Islet precursor cell (in vitro differentiated cells): Measurements from ENCODE around the gene CUEDC1.

Experiments used
- DNase-seq: peaks from one replicate; pipeline ENCODE4 v3.0.0-alpha.2; 2018

The CUEDC1 gene, protein sequence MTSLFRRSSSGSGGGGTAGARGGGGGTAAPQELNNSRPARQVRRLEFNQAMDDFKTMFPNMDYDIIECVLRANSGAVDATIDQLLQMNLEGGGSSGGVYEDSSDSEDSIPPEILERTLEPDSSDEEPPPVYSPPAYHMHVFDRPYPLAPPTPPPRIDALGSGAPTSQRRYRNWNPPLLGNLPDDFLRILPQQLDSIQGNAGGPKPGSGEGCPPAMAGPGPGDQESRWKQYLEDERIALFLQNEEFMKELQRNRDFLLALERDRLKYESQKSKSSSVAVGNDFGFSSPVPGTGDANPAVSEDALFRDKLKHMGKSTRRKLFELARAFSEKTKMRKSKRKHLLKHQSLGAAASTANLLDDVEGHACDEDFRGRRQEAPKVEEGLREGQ

DNA sequence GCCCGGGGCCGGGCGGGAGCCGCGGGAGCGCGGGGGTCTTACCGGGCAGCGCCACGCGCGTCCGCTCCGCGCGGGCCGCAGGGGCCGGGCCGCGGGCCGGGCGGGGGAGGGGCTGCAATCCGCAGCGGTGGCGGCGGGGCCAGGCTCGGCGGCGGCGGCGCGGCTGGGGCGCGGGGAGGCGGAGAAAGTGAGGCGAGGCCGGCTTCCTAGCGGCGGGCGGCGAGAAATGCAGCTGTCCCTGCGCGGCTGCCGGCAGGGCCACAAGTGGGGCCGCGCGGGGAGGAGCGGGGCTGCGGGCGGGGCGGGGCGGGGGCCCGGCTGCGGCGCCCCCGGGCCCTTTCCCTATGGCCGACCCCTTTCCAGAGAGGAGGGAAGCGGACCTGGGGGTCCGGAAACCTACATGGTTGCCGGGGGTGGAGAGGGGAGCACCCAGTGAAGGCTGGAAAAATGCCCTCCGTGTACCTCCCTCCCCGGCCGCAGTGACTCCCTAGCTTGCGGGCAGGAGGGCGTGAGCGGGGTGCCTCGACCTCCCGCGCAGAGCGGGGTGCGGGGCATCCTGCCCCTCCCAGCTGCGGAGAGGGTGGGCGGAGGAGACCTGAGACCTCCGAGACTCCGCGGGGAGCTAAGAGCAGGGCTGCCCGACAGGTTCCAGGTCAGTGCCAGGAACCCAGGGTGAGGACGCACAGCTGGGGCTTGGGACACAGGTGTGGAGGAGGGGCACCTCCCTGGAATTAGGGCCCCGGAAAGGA is at the start of gene CUEDC1:
TSS of gene CUEDC1 (minus strand) at position 230 of the 749 bp plus-strand sequence. CDS start 69,848 bp downstream, outside the sequence.
- peak; percentile 90 for DNase-seq

DNA sequence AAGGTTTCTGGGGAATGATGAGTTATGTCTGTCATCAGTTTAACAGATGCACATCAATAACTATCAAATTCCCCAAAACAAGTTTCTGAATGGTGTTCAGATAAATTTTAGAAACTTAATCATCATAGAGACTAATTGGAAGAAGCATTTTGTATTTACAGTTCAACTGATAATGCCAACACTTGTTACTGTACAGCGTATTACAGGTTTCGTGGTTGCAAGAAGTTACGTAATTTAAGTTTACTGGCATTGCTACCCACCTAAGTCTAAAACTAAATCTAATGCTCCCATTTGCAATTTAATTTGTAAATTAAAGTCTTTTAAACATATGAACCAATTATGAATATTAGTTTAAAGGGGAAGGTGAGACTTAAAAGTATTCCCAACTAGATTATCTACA is 48.8 kb upstream of the CUEDC1 start:
- DNase-seq = no peak

DNA sequence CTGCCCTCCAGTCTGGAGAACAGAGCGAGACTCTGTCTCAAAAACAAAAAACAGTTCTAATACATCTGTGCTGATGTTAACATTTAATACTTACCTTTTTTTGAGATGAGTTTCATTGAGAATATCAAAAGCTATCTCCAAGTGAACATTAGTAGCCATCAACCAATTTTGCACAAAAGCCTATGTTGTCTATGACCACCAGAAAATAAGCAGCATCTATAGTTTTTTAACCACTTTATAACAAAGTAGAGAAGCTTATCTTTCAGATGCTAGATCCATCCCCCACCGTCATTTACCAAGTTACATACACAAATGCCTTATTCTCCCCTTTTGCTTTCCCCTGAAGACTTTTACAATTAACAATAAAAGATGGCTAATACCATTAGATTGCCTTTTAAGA is 47.8 kb upstream of the CUEDC1 start:
- no peak for DNase-seq

DNA sequence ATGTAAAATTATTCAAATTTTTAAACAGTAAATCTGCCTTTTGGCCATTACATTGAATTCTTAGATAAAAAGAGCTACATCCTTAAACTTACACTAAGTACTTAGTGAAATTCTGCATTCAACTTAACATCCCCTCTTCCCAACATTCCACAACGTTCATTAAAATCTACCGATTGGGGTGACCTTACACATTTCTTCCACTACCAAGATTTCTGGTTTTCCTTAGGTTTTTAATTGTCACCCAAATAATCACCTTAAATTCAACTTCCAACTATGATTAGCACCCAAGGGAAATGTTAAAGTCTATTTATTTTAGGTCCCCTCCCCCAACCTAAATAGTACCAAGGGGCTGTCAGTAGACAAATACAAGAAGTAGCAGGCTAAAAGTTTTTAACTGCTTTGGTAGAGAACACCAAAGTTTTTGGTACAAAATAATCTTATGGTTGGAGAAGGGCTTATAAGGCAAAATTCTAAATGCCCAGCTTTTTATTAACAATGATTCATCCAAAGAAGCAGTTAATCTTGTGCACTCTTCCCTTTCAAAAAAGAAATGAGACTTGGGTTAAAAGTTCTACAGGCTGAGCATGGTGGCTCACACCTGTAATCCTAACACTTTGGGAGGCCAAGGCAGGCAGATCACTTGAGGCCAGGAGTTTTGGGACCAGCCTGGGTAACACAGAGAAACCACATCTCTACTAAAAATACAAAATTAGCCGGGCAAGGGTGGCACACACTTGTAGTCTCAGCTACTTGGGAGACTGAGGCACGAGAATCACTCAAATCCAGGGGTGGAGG is 47.1 kb upstream of the CUEDC1 start:
- no peak for DNase-seq

DNA sequence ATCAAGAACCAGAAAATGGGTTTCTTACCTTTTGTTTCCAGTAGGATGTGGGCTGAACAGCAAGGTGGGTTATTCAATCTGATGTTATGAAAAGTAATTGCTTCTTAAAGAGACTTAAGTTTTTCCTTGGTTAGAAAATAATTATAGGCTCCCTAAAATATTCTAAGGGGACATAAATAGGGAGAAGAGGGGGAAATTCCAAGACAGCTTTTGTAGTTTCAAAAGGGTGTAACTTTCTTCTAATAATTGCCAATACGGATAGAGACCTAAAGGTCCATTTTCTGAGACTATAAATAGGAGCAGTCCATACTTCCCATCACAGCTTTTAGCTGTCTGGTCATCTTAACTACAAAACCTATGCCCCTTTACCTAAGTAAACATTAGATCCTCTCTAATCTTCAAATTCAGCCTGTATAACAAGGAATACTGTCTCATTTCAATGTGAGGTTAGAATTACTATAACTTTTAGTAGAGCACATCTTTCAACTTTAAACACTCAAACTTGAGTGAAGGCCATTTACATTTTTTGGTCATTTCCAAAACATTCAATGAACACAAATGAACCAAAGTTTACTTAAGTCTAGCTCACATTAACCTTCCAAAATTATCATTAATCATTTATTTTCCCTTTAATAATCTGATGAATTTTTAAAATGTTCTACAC is 46.4 kb upstream of the CUEDC1 start:
- no peak for DNase-seq

DNA sequence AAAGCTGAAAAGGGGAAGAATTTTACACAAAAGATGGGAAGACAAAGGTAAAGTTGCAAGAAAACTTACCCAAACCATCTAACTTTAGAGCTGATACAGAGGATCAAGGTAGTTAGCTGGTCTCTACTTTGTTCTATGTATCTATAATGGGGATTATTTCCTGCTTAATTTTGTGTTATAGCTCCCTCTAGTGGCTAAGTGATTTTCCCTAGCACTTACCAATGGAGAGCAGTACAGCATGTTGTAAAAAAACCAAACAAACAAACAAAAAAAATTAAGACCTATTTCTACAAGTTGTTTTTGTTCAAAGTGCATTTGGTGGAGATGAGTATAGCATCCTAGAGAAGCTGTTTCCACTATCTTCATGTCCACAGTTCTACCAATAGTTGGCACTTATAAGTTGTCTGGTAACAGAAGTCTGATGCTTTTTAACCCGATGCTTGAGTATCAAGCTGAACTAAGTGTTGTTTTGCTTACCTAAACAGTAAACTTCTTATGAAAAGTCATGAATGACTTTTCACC is 44.3 kb upstream of the CUEDC1 start:
- no peak for DNase-seq

DNA sequence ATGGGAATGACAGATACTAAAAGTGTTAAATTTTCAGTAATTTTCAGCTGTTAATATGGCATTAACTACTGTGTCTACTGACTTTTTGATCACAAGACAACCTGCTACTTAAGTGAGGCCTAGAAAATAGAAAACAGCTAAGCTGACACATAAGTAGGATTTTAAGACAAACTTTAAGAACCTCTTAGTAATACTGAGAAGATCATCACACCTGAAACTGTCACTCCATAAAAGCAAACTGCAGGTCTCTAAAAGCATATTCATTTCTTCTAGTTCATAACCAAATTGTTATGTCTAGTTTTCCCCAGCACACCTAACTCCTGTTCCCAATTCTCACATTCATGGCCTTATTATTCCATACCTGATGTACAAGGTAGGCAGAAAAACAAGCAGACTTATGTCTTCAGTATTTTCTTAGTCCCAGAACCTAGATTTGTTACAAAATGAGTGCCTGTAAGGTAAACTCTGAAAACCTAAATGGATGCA is 43.8 kb upstream of the CUEDC1 start:
- no peak for DNase-seq

DNA sequence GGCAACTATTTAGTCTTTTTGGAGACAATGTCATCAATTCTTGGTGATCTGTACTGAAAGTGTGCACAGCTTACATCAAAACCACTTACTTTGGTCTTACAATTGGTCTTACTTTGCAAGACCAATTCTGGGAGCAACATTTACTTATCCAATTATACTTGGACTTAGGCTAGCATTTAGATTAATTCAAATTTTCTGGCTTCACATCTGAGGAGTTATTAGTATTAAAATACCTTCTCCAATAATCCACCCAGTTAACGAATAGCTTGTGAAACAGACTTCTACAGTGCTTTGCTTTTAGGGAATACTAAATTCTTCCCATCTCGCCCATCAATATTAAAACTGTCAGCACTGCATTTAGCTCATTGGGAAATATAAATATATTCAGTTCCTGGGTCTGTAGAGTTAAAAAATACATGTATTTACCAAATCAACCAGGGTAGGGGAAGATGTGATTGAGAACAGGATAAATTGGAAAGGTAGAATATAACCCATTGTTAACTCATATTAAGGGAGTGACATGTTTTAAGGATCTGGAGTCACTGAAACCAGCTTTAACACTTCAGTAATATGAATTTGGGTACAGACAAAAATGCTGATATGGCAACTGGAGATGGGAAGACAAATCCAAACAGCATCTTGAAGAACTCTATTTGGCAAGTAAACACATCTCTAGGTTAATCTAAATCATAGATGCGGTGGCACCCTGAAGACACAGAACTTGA is 42.0 kb upstream of the CUEDC1 start:
- no peak for DNase-seq

DNA sequence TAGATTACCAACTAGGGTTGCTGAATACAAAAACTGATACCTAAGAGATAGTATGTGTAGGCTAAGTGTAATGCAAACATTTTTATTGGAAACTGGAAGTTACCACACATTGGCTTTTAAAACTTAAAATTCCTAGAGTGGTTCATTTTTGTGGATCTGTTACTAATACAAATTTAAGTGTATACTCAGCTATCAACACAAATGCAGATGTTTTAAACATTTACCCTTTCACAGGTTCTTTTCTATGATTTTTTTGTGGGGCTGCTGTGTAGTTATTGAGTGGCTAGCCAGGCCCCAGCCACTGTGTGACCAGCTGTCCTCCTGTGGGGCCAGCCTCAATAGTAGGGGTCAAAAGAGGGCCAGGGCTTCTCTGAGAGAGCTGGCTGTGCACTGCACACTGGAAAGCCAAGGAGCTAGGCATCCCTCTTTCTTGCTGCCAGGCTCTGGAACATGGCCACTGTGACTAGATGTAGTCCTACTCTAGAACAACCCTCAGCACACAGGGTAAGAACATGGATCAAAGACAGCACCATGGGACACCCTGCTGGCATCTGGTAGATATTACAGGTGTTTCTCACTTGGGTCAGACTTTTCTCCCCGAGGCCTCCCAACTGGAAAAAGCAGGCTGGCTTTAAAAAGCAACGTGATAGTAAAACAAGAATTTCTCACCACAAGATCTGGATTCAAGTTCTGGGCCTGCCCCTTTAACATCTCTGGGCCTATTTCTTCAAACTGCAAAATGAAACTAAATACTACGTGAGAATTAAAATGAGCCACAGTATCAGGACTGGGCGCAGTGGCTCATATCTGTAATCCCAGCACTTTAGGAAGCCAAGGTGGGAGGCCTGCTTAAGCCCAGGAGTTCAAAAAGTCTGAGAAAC is 40.1 kb upstream of the CUEDC1 start:
- DNase-seq = peak; percentile 94

DNA sequence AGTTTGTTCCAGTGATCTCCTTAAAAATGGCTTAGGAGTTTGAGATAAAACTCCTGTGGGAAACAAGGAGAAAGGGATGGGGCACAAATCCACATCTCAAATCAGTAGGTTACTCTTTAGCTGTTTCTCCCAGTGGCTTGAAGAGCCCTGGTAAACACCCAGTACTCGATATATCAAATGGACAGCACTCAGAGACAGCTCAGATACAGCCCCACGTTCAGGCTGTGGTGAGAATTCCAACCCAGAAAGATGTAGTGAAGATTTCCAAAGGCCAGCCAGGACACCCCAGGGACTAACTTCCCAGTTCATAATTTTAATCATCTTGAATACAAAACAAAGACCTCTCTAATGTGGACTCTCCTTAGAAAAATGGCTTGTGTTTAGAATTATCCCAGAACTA is 39.2 kb upstream of the CUEDC1 start:
- DNase-seq = no peak

DNA sequence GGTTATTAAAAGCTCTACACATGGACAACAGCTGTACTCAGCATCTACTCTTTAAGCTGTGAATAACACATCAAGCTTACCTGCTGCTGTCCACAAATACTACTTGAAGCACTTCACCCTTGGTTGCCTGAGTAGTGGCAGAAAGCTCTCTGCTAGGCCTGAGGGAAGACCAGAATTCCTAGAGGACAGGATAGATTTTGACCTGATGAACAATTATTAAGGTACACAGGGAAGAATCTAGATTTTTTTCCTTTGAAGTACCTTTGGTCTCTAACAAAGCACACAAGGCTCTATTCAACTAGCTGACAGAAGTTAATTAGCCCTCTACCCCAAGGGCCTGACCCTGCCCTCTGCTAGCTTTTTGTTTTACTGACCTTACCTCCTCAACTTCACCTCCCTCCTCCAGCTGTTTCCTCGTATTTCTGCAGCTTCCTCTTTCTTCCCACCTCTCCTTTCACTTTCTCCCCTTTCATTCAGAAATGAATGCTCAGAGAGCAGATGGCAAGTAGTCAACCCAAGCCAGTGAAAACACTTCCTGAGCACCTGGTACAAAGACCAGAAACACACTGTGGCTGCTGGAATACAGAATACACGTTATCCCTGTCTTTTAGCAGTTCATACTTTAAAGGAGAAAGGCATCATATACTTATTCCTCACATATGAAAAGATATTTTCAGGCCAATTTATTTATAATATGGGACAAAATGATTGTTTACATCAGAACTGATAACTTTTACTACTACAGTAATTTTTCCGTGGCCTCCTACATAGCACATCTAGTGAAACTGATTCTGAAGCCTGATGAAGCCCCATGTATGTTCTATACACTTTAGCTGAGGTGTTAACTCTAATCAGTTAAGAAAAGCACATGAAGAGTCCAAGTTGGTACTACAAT is 38.5 kb upstream of the CUEDC1 start:
- DNase-seq = peak; percentile 69

DNA sequence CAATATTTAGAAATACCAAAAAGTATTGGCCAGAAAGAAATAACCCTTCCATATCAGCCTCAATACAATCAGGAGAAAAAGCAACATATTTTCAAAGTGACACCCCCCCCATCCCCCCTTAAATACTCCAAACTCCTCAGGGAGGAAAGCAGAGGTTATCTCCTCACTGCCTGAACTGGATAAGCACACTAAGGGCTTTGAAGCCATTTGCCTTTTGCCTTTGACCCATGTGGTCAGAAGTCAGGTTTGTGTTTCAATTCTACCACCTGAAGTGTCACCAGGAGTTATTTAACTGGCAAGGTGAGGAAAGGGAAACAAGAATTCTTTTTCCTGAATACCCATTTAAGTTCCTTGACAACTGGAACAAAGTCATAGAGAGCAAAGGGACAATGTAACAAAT is 36.3 kb upstream of the CUEDC1 start:
- DNase-seq = no peak

DNA sequence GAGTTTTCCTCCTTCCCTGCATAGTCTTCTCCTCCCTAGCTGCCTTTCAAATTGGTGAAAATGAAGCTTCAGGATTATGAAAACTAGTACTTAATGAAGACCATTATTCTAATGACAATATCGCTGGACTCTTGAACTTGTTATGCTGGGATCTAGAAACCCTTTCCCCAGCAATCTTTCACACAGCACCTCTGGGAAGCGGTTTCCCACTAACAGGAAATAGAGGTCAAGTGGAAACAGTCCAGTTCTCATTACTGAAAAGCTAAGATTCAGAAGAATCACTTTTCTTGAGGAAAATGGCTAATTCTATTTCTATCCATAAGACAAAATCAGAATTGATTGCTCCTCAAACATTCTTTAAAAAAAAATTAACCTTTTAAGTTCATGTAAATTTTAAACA is 34.8 kb upstream of the CUEDC1 start:
- DNase-seq = no peak

DNA sequence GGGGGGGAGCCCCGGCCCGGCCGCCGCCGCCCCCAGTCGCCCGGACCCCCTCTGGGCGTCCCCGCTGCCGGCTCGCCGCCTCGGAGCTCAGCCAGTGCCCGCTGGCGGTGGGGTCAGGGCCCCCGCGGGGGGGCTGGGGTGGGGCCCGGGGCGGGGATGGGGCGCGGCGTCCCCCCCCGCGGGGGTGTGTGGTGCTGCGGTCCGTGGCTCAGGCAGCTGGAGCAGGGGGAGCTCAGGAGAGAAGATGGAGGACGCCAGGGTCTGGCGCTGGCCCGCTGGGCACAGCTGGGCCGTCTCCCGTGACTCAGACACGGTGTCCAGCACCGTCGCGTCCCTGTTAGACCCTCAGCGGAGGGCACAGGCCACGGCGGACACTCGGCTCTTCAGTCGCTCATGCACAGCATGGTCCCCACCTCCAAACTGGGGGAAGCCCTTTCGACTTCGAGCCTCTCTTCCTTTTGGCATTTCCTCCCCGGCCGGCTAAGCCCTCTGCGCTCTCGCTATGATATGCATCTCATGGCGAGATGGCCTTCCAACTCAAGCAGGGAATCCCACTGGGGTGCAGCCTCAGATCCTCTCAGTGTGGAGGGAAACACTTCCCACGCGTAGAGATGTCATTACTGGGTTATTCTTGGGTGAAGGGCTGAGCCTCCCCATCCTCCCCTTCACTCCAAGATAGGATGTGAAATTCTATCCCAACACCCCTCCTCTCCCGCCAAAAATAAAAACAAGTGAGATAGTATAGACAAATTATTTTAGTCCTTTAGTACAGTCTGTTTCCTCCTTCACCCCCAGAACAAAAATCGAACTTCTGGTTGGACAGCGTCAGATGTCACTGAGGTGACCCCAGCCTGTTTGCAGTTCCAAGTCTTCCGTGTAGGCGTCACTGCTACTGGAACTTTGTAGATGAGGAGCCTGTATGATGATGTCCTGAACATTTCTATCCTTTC is 33.4 kb upstream of the CUEDC1 start:
- DNase-seq = peak; percentile 90

DNA sequence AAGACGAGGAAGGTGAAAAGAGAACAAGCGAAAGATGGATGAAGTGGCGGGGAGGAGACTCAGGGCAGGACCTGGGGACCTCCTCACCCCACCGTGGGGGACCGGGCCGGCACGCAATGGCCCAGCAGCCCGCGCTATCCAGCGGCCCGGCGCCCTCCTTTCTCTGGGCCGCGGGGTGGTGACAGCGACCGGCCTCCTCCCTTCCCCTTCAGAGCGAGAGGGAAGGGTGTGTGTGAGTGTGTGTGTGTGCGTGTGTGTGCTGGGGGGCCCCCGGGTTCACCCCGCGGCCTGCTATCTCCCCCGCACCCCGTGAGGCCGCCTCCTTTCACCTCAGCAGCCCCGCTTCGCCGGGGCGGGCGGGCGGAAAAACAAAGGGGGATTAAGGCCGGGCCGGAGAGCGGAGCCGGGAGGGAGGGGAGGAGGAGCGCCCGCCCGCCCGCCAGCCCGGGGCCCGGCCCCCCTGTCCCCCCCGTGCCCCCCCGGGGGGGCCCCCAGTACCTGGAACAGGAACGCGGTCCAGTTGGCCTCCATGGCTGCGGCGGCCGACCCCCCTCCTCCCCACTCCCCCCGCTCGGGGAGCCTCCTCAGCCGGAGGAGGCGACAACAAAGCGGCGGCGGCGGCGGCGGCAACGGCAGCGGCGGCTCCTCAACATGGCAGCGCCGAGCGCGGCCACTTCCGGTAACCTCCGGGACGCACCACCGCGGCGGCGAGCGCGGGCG is 32.5 kb upstream of the CUEDC1 start, which contains the start of gene VEZF1:
TSS of gene VEZF1 (minus strand) at position 674 of the 720 bp plus-strand sequence. CDS start at position 531, 143 bp downstream.
- peak; percentile 89 for DNase-seq

DNA sequence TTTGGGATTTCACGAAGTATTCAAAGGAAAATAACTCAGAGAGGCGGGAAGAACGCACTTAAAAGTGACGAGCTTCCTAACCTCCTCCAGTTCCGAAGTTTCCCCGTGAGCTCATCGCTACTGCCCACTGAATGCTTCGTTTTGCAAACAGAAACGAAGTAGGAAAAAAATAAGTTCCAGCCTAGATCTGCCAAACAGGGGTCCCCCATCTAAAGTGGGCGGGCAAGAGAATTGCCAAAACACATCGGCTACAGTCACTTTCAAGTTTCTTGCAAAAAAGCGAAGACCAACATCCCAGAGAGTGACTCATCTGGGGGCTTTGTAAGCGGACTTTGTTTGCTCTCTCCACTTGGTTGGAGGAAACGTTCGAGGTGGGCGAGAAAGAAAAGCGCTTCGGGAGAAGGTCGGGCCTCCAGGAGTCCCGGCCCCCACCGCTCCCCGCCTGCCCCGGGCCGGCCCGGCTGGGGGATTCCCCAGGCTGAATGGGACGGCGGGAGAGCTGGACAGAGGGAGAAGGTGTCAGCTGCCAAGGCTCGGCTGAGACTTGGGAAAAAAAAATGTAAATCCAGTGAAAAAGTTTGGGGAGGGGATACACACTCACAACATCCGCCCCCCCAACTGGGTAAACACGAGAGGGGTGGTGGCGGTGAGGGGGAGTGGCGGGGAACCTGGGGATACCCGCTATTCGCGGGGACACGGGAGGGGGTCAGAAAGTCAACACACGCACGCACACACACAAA is 31.8 kb upstream of the CUEDC1 start:
- DNase-seq = peak; percentile 90

DNA sequence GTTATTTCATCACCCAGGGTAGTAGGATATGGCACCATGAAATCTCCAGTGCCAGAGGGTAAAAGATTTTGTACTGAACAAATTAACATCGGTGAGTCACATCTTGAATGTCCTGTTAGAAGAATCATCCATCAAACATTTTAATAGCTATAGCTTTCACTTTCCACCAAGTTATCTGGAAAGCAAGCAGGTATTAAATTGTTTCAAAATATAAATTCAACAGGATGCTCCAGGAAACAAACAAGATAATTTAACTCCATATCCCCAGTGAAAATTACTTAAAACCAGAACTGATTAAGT is 30.4 kb upstream of the CUEDC1 start:
- no peak for DNase-seq
